NCI-H2196 (cell line): ENCODE data around the gene MERTK.
"Not testable (repeated sequence)": the region's sequence is repeated elsewhere in the genome, so short reads cannot be mapped to it uniquely, and the experiment has no call there.

Experiments
- DNase-seq: peaks from one replicate; lab custom pipeline; 2025; ENCODE audit not compliant: unreplicated experiment; lab: John Stamatoyannopoulos, UW

Gene MERTK

DNA sequence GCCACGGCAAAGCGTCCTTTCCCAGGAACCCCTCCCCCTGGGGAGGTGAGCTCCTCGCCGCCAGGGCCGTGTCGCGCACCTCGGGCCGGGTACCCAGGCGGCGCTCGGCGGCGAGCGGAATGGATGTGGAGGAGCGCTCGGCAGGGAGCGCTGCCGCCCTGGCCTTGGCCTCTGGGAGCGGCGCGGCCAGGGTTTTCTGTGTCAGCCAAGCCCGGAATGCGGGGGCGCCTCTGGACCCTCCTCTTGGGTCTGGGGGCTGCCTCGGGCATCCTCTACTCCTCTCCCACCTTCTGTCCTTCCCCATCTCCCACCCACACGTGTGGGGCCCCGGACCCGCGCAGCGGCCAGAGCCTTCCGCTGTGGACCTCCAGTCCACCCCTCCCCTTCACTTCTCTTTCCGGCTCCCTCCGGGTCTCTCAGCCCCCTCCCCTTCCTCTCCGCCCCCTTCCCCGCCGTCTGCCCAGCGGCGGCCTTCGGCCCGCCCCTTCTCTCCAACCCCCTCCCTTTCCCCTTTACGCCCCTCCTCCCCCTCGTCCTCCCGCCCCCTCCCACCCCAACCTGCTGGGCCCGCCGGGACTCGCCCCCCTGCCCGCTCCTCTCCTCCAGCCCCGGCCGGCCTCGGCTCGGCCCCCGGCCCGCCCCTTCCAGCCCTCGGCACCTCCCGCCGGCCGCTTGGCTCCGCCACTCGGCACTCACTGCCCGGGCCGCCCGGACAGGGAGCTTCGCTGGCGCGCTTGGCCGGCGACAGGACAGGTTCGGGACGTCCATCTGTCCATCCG is at the start of gene MERTK:
Gene MERTK (plus strand): TSS at position 684 of the 779 bp plus-strand sequence. CDS start 129 bp downstream, outside the sequence.
- peak; percentile 81 for DNase-seq

DNA sequence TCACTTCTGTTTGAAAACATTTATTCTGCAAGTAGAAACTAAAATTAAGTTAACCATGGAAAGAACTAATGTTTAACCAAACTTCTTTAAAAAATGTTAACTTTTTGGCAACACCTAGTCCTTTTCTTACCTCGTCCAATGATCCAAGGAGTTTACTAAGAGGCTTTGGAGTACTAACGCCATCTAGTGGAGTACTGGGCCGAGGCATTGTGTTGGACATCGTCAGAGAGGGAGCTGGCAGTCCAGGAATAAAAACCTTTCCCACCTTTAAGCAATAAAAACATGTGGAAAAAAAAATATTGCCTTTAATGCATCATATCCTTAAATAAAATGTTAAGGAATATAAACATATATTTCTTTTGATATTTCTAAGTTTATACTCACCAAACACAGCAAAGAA is 47.8 kb upstream of the MERTK start:
- peak; percentile 50 for DNase-seq

GRCh38 chr2:111852544-111852943 is 45.9 kb upstream of the MERTK start:
- not testable (repeated sequence) for DNase-seq

GRCh38 chr2:111860005-111860404 is 38.4 kb upstream of the MERTK start:
- DNase-seq, result not testable (repeated sequence)

- DNase-seq, result not testable (repeated sequence)
These were observed 33.3 kb upstream of the MERTK start for GRCh38 chr2:111865124-111865523.

DNA sequence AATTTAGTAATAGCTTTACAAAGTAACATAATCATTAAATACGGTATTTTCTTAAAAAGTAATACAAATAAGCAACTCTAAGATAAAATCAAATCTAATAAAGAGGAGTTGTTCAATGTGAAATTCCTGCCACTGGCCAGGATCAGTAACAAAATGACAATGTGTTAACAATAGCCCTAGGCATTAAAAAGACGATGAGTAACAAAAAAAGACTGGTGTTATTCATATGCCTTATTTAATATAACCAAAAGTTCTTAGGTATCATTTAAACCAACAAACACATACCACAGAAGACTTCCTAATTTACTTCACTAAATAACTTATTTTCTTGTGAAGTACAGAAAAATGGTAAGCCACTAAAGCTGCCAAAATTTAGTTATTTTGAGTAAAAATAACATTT is 25.6 kb upstream of the MERTK start:
- DNase-seq, result not testable (repeated sequence)

- DNase-seq, result peak; percentile 87
These were observed 14.5 kb upstream of the MERTK start, which contains the start of gene ANAPC1 for GRCh38 chr2:111883661-111884591. TSS of gene ANAPC1 (minus strand) at chr2:111884193. CDS start at chr2:111880825, 3,368 bp downstream.

GRCh38 chr2:111884592-111884964 is 13.8 kb upstream of the MERTK start:
- DNase-seq, result peak; percentile 47

DNA sequence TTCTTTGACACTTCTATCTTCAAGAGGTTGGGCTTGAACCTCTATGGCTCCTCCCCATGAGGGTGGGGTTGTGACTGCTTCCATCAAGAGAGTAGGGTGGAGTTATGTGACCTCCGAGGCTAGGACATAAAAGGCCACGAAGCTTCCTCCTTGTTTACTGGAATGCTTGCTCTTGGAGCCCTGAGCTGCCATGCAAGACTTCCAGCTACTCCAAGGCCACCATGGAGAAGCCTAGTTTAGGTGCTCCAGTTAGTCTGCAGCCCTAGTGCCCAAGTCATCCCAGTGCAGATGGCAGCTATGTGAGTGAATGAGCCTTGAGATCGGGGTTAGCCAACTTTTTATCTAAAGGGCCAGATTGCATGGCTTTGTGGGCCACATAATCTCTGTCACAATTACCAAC is 2.4 kb upstream of the MERTK start:
- no peak for DNase-seq

- peak; percentile 33 for DNase-seq
These were observed 1.8 kb upstream of the MERTK start for GRCh38 chr2:111896576-111896975.

GRCh38 chr2:111897630-111897923 is 830 bp upstream of the MERTK start:
- no peak for DNase-seq

DNA sequence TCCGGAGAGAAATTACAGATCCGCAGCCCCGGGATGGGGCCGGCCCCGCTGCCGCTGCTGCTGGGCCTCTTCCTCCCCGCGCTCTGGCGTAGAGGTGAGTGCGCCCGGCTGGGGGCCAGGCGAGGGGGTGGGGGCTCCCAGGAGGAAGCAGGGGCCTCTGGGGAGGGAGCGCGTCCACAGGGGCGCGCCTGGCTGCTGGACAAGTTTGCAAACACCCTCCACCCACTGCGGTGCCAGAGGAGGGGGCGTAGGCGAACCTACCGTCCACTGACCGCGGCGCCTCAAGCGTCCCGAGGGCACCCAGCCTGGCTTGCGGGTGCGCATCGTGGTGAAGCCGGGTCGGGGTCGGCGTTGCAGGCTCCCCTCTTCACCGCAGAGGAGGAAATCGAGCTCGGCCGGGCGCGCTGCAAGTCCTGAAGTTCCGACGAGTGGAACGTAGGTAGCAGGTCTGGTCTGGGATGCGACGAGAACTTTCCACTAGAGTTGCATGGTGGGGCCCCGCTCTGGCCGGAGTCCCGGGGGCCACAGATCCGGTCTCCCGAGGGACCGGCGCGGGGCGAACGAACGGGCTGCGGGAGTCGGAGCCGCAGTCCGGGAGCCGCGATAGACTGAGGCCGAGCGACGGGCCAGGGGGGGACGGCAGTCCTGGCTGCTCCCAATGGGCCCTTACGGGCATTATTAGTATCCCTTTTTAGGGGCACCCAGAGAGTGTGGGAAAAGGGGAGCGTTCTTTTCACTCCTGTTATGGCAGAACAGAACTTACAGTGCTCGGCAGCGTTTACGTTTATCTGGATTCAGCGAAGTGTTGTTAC is 502 bp downstream of the MERTK start:
- no peak for DNase-seq

- DNase-seq, result peak; percentile 56
These were observed 2.5 kb downstream of the MERTK start for GRCh38 chr2:111900859-111901258.

DNA sequence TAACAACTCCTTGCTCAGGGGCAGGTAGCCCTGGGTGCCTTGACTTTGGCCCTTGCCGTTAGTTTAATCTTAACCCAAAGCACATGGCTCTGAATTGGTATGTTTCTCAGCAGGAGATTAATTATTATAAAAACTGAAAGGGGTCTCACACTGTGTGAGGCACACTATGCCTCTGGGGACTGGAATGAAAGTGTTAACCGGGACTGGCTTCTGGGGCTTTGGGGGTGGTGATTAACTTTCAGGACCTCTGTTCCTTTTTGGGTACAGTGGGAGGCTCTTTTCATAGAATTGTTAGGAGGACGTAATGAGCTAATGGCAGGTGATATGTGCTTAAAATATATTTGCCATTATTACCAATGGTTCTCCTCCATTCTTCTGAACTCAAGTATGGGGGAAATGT is 5.1 kb downstream of the MERTK start:
- no peak for DNase-seq

GRCh38 chr2:111903930-111904439 is 5.6 kb downstream of the MERTK start:
- DNase-seq, result no peak

GRCh38 chr2:111904726-111905474 is 6.5 kb downstream of the MERTK start:
- DNase-seq, result no peak

DNA sequence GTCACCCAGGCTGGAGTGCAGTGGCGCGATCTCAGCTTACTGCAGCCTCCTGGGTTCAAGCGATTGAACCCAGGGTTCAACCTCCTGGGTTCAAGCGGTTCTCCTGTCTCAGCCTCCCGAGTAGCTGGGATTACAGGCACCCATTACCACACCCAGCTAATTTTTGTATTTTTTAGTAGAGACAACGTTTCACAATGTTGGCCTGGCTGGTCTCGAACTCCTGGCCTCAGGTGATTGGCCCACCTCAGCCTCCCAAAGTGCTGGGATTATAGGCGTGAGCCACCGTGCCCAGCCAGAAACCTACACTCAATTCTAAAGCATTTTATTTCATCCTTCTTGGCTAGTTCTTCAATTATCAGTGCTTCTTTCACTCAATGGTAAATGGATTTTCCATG is 7.1 kb downstream of the MERTK start:
- DNase-seq, result not testable (repeated sequence)

DNA sequence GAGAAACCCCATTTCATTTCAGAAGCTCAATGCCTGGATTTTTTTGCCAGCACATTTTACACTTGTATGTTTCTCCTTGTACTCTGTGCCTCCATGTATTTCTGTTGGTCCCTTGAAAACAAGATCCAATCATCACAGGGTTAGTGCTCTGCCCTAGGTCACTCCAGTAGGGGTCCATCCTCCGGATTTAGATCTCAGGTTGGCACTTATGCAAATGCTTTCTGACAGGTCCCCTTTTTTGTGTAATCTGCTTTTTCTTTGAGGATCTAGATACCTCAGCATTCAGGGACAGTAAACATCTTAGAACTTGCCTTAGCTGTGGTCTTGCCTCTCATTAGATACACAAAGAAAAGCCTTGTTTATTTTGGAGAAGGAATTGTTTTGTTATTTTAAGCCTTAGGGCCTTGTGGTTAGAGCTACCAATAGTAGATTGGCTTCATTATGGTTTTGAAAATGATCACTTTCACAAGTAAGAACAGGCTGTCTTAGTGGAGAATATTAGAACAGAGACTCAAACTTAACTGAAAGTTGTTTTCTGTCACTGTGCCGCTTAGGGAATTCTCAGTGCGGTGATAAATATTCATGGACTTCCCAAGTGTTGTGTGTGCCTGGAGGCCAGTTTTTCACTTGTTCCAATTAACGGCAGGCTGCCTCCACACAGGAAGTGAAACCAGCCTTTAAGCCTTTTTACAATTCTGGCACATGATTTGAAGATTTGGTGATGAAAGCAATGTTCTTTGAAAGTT is 7.8 kb downstream of the MERTK start:
- DNase-seq, result no peak

DNA sequence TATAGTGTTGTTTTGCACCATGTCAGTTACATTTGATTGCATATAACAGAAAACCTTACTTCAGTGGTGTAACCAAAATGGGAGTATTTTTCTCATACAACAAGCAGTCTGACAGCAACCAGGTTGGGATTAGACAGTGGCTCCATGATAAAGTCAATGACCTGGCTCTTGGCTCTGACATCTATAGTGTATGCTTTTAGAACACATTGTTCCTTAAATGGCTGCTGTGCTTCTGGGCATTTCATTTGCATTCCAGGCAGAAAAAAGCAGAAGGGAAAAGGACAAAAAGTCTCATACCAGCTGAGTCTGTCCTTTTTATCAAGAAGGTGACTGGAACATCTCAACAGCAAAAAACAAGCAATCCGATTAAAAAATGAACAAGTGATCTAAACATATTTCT is 10.2 kb downstream of the MERTK start:
- no peak for DNase-seq

DNA sequence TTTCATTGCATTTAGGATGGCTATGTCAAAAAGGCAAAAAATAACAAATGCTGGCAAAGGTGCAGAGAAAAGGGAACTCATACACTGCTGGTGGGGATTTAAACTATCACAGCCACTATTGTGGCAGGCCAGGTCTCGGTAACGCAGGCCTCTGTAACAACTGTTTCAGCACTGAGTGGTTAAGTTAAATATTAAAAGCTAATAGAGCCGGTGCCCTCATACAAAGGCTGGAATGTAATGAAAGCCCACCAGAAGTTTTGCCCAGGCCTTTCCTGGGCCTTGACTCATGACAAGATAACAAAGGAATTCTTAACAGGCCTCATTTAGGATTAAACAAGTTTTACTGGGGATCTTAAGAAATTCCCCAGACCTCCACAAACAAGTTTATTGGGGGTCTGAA is 10.7 kb downstream of the MERTK start:
- DNase-seq, result no peak
